ENCODE measurements around the gene COL20A1.

Gene COL20A1

DNA sequence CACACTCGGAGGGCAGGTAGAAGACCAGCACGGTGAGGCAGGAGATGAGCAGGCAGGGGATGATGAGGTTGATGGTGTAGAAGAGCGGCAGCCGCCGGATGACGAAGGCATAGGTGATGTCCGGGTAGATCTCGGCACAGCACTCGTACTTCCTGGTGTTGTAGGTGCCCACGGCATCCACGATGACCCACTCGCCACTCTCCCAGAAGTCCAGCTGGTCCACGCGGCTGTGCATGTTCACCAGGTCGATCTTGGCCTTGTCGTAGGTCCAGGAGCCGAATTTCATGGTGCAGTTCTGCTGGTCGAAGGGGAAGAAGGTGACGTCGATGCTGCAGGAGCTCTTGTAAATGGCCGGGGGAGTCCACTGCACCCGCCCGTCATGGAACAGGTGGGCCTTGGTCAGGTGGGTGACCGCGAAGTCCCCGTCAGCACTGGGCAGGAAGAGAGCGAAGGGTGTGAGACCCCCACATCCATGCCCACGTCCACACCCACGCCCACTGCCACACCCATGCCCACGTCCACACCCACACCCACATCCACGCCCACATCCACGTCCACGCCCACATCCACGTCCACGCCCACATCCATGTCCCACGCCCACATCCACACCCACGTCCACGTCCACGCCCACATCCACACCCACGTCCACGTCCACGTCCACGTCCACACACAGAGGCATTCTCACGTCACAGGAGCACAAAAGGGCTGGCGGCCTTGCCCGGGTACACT is 57.8 kb downstream of the COL20A1 start:
- no peak overlapping the region for H3K27ac ChIP-seq
- H3K9me3 ChIP-seq = no peaks in the 10 kb centered on the region
- no peaks in the 10 kb centered on the region for H3K36me3 ChIP-seq
- TF ChIP-seq, protein P1, sequence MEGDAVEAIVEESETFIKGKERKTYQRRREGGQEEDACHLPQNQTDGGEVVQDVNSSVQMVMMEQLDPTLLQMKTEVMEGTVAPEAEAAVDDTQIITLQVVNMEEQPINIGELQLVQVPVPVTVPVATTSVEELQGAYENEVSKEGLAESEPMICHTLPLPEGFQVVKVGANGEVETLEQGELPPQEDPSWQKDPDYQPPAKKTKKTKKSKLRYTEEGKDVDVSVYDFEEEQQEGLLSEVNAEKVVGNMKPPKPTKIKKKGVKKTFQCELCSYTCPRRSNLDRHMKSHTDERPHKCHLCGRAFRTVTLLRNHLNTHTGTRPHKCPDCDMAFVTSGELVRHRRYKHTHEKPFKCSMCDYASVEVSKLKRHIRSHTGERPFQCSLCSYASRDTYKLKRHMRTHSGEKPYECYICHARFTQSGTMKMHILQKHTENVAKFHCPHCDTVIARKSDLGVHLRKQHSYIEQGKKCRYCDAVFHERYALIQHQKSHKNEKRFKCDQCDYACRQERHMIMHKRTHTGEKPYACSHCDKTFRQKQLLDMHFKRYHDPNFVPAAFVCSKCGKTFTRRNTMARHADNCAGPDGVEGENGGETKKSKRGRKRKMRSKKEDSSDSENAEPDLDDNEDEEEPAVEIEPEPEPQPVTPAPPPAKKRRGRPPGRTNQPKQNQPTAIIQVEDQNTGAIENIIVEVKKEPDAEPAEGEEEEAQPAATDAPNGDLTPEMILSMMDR (IDR thresholded peaks at IDR 0.05) = no peak
- no peak overlapping the region for H3K4me3 ChIP-seq (ENCODE audit: low read depth in 1 of 2, low read length in 1 of 2)
- H3K27me3 ChIP-seq = peaks cover 11% of the 10 kb centered on the region
- H3K4me1 ChIP-seq (ENCODE audit: control insufficient read depth in 1 of 2, insufficient read depth in 1 of 2, low read depth in 1 of 2, low read length in 1 of 2) = no peaks in the 10 kb centered on the region

DNA sequence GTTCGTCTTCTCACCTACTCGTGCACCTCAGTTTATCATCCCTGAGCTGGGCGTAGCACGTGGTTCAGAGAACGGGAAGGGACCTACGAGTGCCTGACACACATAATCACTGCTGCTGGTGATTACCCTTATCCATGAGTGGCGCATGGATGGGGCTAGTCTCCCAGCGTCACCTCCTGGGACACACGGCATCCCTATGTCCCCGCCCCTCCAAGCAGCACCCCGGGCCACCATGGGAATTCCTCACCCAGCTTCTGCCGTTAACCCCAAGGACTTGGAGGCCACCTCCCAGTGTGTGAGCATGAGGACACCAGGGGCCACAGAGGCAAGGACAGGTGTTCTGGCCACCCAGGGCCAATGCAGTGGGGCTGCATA is 58.3 kb downstream of the COL20A1 start:
- Histone ChIP-seq H3K4me1 (ENCODE audit: control insufficient read depth in 1 of 2, insufficient read depth in 1 of 2, low read depth in 1 of 2, low read length in 1 of 2) (no peaks in the 10 kb centered on the region), H3K27me3 (peaks cover 10% of the 10 kb centered on the region), H3K27ac (no peak overlapping the region), H3K4me3 (ENCODE audit: low read depth in 1 of 2, low read length in 1 of 2) (no peak overlapping the region), H3K36me3 (no peaks in the 10 kb centered on the region), H3K9me3 (no peaks in the 10 kb centered on the region)
- TF ChIP-seq, protein P1 (IDR thresholded peaks at IDR 0.05) = no peak

DNA sequence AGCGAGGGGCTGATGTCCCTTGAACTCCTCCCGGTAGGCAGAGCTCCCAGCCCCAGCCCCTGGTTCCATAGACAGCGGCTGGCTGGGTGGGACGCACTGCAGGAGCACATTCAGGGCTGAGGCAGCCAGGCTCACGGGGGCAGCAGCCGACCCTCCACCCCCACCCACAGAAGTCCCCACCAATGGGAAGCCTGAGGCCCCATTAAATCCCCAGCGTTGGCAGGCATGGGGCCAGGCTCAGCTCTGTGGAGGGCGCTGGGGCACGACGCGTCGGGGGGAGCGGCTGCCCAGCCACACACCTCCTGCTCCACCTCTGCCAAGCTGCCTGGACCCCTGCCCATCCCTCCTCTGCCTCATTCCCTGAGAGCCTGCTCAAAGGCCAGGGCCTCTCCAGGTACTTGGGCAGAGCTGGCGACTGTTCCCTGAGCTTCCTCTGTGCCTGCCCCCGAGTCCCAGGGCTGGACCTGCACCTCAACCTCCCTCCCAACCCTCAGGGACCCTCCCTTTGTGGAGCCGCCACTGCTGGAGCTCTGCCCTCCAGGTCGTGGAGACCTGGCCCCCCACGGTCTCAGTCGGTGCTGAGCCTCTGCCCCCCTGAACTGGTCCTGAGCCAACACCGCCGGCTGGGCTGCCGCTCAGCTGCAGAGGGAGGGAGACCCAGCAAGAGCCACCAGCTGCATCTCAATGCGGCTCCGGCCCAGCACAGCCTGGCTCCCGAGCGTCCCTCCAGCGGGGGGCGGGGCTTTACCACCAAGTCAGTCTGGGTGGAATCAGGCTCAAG is 59.0 kb downstream of the COL20A1 start:
- TF ChIP-seq, protein P1 (IDR thresholded peaks at IDR 0.05) = no peak
- no peaks in the 10 kb centered on the region for H3K9me3 ChIP-seq
- H3K27me3 ChIP-seq = peaks cover 10% of the 10 kb centered on the region
- H3K36me3 ChIP-seq = no peaks in the 10 kb centered on the region
- H3K27ac ChIP-seq = no peak overlapping the region
- H3K4me1 ChIP-seq (ENCODE audit: control insufficient read depth in 1 of 2, insufficient read depth in 1 of 2, low read depth in 1 of 2, low read length in 1 of 2) = no peaks in the 10 kb centered on the region
- H3K4me3 ChIP-seq (ENCODE audit: low read depth in 1 of 2, low read length in 1 of 2) = no peak overlapping the region

DNA sequence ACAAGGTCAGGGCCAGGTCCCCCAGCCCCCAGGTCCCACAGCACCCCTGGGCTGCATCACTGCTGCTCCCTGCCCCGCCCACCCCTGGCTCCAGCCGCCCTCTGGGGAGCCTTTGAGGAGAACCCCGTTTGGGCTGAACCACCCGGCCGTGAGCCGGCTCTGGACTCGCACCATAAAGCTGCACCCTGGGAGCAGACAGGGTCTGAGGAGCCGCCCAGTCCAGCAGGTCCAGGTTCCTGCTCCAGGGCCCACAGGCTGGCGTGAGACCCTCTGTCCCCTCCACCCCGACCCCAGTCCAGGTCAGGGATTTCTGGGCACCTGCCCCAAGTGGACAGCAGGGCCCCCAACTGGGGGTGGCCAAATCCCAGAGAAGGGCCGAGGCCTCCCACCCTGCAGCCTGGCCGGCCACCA is 59.8 kb downstream of the COL20A1 start:
- no peak overlapping the region for H3K27ac ChIP-seq
- no peak overlapping the region for H3K4me3 ChIP-seq (ENCODE audit: low read depth in 1 of 2, low read length in 1 of 2)
- H3K4me1 ChIP-seq (ENCODE audit: control insufficient read depth in 1 of 2, insufficient read depth in 1 of 2, low read depth in 1 of 2, low read length in 1 of 2) = no peaks in the 10 kb centered on the region
- peaks cover 10% of the 10 kb centered on the region for H3K27me3 ChIP-seq
- H3K9me3 ChIP-seq = no peaks in the 10 kb centered on the region
- TF ChIP-seq, protein P1 (IDR thresholded peaks at IDR 0.05) = no peak
- no peaks in the 10 kb centered on the region for H3K36me3 ChIP-seq

DNA sequence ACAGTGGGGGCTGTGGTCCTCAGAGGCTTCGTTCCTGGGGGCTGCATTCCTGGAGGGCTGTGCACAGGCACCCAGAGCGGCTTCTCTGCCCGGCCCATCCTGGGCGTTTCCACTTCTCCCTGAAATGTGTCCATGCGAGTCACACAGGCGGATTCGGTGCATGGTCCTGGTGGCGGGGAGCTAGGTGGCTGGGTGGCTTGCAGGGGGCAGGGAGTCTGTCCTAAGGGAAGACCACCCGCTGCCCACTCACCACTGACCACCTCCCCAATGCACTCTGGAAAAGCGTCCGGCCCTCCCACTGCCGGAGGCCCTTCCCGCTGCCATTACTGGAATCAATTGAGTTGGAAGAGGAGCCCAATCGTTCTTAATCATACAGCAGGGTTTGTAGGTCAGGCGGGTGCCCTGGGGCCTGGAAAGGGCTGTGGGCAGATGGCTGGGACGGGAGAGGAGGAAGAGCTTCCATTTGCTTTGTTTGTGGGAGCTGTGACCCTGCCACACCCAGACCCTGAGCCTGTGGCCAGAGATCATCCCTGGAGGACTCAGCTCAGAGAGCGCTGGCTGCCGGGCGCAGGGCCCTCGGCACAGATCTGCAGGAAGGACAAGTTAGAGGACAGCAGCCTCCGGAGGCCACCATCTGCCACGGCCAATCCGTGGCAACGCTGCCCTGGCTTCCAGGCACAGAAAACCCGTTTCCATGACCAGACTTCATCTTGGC is 61.8 kb downstream of the COL20A1 start:
- no peaks in the 10 kb centered on the region for H3K36me3 ChIP-seq
- no peak overlapping the region for H3K4me3 ChIP-seq (ENCODE audit: low read depth in 1 of 2, low read length in 1 of 2)
- no peak overlapping the region for H3K27ac ChIP-seq
- no peaks in the 10 kb centered on the region for H3K4me1 ChIP-seq (ENCODE audit: control insufficient read depth in 1 of 2, insufficient read depth in 1 of 2, low read depth in 1 of 2, low read length in 1 of 2)
- H3K9me3 ChIP-seq = no peaks in the 10 kb centered on the region
- peaks cover 27% of the 10 kb centered on the region for H3K27me3 ChIP-seq
- TF ChIP-seq, protein P1 (IDR thresholded peaks at IDR 0.05) = no peak
